IPS-20b (cell line): ENCODE results near the gene SEPTIN11.

ENCODE experiments used
- H3K27ac ChIP-seq: one replicate; pipeline ENCODE4 v1.5.1; 2013; ENCODE audit warnings: low read length
- H3K27me3 ChIP-seq: 2 replicates; pipeline ENCODE4 v1.6.1; 2013; ENCODE audit warnings: mild to moderate bottlenecking, low read length, inconsistent platforms; ENCODE audit not compliant: insufficient read depth
- H3K36me3 ChIP-seq: 2 replicates; pipeline ENCODE4 v1.6.1; 2013; ENCODE audit warnings: low read depth, mild to moderate bottlenecking, inconsistent platforms, low read length, moderate library complexity; ENCODE audit not compliant: insufficient read depth
- H3K4me1 ChIP-seq: 2 replicates; pipeline ENCODE4 v1.6.1; 2013; ENCODE audit warnings: mild to moderate bottlenecking, control low read depth, inconsistent platforms, low read length, moderate library complexity; ENCODE audit not compliant: insufficient read depth
- H3K4me3 ChIP-seq: 2 replicates; pipeline ENCODE4 v1.5.1; 2013; ENCODE audit warnings: mild to moderate bottlenecking, low read length, inconsistent platforms
- H3K9ac ChIP-seq: 2 replicates; pipeline ENCODE4 v1.6.1; 2013; ENCODE audit warnings: low read depth, mild to moderate bottlenecking, inconsistent platforms, low read length, moderate library complexity
- H3K9me3 ChIP-seq: 2 replicates; pipeline ENCODE4 v1.6.1; 2013; ENCODE audit warnings: mild to moderate bottlenecking, low read depth, low read length, inconsistent platforms; ENCODE audit not compliant: insufficient read depth

The SEPTIN11 gene

DNA sequence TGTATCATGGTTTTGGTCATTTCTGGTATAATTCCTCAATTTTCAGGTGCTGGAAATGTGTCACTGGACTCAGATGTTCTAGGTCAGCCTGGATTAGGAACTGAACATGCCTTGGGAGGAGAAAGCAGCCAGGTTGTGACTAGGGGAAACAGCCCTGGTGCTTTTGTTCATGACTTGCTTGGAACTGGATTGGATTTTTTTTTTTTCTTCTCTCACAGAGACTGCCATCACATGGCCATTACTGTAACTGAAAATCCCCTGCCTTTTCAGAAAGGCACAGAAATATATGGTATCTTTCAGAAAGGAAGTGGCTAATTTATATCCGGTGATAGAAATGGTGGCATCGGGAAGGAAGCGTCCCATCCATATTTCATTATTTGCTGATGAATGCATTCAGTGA is 34.6 kb downstream of the SEPTIN11 start:
- Histone ChIP-seq H3K36me3 (no peaks in the 10 kb centered on the region), H3K4me3 (no peak overlapping the region), H3K4me1 (peaks cover 51% of the 10 kb centered on the region), H3K27me3 (no peaks in the 10 kb centered on the region), H3K9ac (no peak overlapping the region), H3K9me3 (no peaks in the 10 kb centered on the region), H3K27ac (no peak overlapping the region)

DNA sequence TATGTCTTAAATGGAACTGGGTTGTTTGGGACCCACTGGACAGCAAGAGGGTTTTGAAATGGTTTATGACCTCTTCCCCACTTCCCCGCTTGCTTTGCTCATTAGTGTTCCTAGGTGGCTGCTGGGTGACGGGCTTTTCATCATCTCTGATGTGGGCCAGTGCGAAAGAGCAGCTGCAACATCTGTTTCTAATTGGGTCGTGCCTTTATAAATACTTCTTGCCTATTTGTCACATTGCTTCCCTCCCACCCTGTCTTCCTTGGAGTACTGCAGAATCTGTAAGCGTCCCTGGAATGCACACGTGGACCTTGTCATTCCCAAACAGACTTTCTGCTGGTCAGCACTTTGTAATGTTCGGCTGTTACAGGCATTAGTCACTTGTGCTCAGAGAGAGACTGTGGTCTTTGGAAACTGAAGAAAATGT is 35.2 kb downstream of the SEPTIN11 start:
- Histone ChIP-seq H3K36me3 (no peaks in the 10 kb centered on the region), H3K4me3 (no peak overlapping the region), H3K4me1 (peaks cover 51% of the 10 kb centered on the region), H3K27ac (no peak overlapping the region), H3K9me3 (no peaks in the 10 kb centered on the region), H3K27me3 (no peaks in the 10 kb centered on the region), H3K9ac (0 out of 2 replicates have a peak overlapping the region, but pooled peaks have one; percentile 10)

DNA sequence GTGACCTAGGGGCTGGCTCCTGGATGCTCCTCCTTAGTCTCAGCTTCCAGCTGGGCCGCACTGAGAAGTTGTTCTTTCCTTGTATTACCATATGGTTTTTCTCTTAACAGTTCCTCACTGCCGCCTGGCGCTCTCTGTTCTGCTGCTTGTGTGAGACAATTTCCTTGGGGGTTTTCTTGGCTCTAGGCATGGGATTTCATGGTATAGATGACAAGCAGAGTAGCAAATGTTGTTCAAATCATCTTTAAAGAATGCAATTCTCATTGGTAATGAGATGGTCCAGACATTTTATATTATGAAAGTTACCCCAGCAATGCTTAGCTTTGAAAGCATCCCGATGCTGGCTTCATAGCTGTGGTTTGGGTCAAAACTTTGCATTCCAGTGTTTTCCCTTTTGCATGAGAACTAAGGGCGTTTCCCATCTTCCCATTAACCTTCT is 37.6 kb downstream of the SEPTIN11 start:
- peaks cover 40% of the 10 kb centered on the region for H3K4me1 ChIP-seq
- no peak overlapping the region for H3K27ac ChIP-seq
- no peaks in the 10 kb centered on the region for H3K27me3 ChIP-seq

DNA sequence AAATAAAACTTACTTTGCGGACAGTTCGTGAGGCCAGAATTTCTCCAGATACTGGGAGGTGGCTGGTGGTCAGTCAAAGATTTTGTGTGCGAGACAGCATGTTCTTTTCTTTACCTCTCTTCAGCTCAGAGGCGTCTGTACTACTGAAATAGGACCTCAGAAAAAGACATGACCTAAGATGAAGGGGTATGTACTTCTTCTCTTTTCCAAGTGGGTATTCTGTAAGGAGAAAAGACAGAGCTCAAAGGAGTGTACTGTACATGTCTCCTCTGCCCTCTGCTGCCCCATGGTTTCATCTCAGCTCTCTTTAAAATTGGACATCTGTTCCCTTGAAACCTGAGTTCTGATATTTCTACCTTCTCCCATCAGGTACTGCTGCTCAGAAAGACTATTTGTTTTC is 38.1 kb downstream of the SEPTIN11 start:
- H3K36me3 ChIP-seq, result no peaks in the 10 kb centered on the region
- H3K4me1 ChIP-seq, result peaks cover 39% of the 10 kb centered on the region

More for the DNA sequence above, 37.6 kb downstream of the SEPTIN11 start:
- Histone ChIP-seq H3K9me3 (no peaks in the 10 kb centered on the region), H3K36me3 (no peaks in the 10 kb centered on the region), H3K9ac (no peak overlapping the region), H3K4me3 (no peak overlapping the region; the same call in 1 of the 2 replicates)

DNA sequence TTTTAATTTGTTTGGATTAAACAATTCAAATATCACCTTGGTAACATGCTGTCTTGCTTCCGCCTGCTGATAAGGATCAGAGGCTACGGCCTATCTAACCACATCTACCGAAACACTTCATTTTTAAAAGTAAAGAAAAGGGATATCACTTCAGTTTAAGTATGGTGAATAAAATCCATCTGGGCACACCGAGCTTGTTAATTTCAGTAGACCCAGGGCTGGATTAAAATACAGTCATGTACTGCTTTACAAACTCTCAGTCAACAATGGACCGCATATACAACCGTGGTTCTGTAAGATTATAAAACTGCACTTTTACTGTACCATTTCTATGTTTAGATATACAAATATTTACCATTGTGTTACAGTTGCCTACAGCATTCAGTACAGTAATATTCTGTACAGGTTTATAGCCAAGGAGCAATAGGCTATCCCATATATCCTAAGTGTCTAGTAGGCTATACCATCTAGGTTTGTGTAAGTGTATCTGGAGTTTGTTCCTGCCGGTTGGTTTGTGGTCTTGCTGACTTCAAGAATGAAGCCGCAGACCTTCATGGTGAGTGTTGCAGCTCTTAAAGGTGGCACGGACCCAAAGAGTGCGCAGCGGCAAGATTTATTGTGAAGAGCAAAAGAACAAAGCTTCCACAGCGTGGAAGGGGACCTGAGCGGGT is 40.0 kb downstream of the SEPTIN11 start:
- no peak overlapping the region for H3K9ac ChIP-seq
- no peak overlapping the region for H3K4me3 ChIP-seq
- no peaks in the 10 kb centered on the region for H3K36me3 ChIP-seq
- peaks cover 30% of the 10 kb centered on the region for H3K4me1 ChIP-seq
- no peaks in the 10 kb centered on the region for H3K9me3 ChIP-seq
- H3K27ac ChIP-seq, result no peak overlapping the region
- no peaks in the 10 kb centered on the region for H3K27me3 ChIP-seq

More for the DNA sequence above, 38.1 kb downstream of the SEPTIN11 start:
- Histone ChIP-seq H3K9me3 (no peaks in the 10 kb centered on the region), H3K27me3 (no peaks in the 10 kb centered on the region), H3K27ac (no peak overlapping the region), H3K4me3 (no peak overlapping the region), H3K9ac (no peak overlapping the region)

DNA sequence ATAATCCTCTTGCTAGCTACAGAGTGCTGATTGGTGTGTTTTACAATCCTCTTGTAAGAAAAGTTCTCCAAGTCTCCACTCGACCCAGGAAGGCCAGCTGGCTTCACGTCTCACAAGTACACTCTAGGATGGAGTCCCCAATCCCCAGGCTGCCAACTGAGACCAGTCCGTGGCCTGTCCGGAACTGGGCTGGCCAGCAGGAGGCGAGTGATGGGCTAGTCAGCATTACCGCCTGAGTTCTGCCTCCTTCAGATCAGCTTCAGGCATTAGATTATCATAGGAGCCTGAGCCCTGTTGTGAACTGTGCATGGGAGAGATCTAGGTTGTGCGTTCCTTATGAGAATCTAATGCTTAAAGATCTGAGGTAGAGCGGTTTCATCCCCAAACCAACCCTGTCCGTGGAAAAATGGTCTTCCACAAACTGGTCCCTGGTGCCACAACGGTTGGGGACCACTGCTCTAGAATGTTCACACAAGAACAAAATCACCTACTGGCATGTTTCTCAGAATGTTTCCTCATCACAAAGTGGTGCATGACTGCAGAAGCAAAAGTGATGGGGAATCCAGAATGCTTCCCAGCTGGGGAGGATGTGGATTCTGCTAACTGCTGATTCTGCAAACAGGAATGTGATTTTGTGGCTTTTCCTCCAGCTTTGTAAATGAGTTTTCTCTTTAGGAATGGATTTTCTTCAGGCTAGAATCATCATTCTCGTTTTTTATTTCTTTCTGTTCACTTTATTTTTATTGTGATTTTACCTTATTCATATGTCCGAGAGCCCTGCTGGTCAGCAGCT is 40.9 kb downstream of the SEPTIN11 start:
- H3K9ac ChIP-seq, result no peak overlapping the region
- no peaks in the 10 kb centered on the region for H3K27me3 ChIP-seq
- H3K4me1 ChIP-seq, result peaks cover 20% of the 10 kb centered on the region
- no peaks in the 10 kb centered on the region for H3K36me3 ChIP-seq
- H3K27ac ChIP-seq, result no peak overlapping the region
- H3K9me3 ChIP-seq, result no peaks in the 10 kb centered on the region
- H3K4me3 ChIP-seq, result no peak overlapping the region

DNA sequence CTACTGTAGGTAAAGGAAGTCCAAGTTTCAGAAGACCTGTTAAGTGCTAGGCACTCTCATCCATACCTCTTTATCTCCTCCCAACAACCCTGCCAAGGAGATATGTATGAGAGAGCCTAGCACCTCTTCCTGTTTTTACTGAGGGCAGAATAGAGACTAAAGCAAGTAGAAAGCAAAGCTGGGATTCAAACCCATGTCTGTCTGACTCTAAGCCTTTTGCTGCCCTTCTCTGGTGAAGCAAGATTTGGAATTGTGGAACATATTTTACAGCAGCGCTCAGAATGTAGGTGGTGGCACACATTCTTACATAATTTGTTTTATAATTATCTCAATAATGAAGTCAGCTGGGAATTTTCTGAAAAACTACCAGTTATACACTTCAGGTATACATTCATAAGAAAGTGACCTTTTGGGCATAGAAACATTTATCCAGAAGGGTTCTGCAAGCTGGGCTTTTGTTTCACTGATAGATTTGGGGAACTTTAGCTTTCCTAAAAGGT is 41.7 kb downstream of the SEPTIN11 start:
- Histone ChIP-seq H3K4me1 (peaks cover 16% of the 10 kb centered on the region), H3K27me3 (no peaks in the 10 kb centered on the region), H3K27ac (no peak overlapping the region), H3K36me3 (0 out of 2 replicates have a peak, but pooled peaks cover under 1% of the 10 kb centered on the region), H3K4me3 (no peak overlapping the region), H3K9me3 (no peaks in the 10 kb centered on the region), H3K9ac (no peak overlapping the region)

DNA sequence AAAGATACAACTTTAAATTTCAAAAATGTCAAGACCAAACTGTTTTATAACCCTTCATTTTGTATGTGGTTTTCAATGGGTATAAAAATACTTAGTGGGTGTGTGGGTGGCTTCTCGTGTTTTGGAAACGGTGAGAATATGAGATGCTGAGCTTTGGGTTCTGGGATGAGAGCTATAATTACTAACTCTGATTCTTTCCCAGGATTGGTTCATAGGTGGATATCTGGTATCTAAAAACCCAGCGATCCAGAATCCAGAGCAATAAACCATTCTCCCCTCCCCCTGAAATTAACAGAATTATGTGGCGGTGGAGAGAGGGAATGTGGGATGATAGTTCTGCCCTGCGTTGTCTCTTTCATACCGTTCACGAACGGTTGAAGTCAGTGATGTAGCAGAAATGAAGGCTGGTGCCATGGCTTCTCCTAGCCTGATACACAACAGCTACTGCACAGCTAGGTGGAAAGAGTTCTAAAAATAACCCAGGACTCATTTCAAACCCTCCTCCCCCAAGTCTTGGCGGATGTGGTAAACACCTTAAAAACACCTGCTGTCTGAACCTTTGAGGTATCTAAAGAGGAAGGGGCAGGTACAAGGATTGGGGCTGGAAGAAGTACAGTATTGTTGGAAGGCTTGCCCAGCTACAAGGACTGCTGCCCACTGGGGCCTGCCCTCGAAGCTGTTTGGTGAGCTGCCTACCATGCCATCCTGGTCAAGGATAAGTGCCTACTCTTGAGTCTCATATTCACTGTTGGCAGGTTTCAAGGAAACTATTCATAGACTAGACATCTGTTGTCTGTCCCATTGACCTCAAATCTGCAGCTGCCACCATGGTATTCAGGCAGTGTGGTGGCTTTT is 44.5 kb downstream of the SEPTIN11 start:
- Histone ChIP-seq H3K9me3 (no peaks in the 10 kb centered on the region), H3K4me1 (peaks cover 15% of the 10 kb centered on the region; the same call in 1 of the 2 replicates), H3K9ac (no peak overlapping the region), H3K27me3 (no peaks in the 10 kb centered on the region), H3K4me3 (no peak overlapping the region), H3K36me3 (peaks cover 12% of the 10 kb centered on the region), H3K27ac (no peak overlapping the region)

DNA sequence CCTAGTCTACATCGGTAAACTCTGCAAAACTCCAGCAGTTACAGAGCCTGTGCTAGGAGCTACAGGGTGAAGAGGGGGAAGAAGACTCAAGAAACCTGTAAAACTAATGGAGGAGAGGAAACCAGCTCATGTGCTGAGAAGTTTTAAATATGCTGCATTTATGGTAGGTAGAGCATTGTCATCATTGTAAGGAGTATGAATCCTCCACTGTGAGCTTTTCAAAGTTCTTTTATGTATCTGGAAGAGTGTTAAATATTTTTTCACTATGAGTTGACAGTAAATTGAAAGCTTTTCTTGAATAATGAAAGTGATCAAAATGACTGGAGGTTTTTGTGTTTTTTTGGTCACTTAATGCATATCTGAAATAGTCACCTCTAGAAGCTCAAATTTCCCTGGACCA is 46.2 kb downstream of the SEPTIN11 start:
- no peak overlapping the region for H3K9ac ChIP-seq
- no peaks in the 10 kb centered on the region for H3K27me3 ChIP-seq
- H3K9me3 ChIP-seq, result no peaks in the 10 kb centered on the region
- no peak overlapping the region for H3K27ac ChIP-seq
- H3K4me1 ChIP-seq, result peaks cover 30% of the 10 kb centered on the region; the same call in 1 of the 2 replicates
- H3K4me3 ChIP-seq, result no peak overlapping the region
- peaks cover 26% of the 10 kb centered on the region for H3K36me3 ChIP-seq

DNA sequence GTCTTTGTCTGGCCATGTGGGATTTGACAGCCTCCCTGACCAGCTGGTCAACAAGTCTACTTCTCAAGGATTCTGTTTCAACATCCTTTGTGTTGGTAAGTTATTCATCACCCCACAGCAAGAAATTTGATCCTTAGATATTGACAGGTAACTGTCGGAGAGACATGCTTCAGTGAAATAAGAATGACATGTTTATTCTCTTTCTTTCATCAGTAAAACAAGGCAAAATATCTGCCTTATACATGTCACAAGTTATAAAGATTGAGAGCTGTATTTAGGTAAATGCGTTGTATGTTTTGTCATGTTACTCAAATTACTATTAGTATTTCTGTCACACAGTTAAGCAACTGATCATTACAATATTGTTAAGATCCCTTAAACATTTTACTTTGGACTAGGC is 46.9 kb downstream of the SEPTIN11 start:
- Histone ChIP-seq H3K27ac (no peak overlapping the region), H3K9me3 (no peaks in the 10 kb centered on the region), H3K27me3 (no peaks in the 10 kb centered on the region), H3K9ac (no peak overlapping the region), H3K36me3 (peaks cover 28% of the 10 kb centered on the region), H3K4me3 (no peak overlapping the region), H3K4me1 (peaks cover 36% of the 10 kb centered on the region; the same call in 1 of the 2 replicates)

DNA sequence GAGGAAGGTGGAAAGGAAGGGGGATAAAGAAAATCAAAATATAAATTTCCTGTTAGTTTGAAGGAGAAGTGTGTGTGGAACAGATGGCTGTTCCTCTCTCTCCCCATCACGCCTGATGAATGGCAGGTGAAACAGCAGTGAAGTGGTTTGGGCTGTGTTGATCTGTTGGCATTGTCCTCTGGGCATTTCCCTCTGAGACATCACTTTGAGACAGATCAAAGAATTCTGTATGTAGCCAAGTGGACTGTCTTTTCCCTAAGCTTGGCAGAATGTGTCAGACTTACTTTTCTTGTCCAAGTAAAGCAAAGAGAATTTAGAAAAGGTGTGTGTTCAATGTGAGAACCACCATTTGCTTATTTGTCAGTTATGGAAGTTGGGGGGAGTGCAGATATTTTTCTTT is 47.5 kb downstream of the SEPTIN11 start:
- no peaks in the 10 kb centered on the region for H3K27me3 ChIP-seq
- peaks cover 28% of the 10 kb centered on the region for H3K36me3 ChIP-seq
- H3K4me1 ChIP-seq, result peaks cover 41% of the 10 kb centered on the region; the same call in 1 of the 2 replicates
- no peak overlapping the region for H3K9ac ChIP-seq
- H3K4me3 ChIP-seq, result no peak overlapping the region
- H3K27ac ChIP-seq, result no peak overlapping the region
- H3K9me3 ChIP-seq, result no peaks in the 10 kb centered on the region
